ENCODE data around the gene CBY1.

DNA sequence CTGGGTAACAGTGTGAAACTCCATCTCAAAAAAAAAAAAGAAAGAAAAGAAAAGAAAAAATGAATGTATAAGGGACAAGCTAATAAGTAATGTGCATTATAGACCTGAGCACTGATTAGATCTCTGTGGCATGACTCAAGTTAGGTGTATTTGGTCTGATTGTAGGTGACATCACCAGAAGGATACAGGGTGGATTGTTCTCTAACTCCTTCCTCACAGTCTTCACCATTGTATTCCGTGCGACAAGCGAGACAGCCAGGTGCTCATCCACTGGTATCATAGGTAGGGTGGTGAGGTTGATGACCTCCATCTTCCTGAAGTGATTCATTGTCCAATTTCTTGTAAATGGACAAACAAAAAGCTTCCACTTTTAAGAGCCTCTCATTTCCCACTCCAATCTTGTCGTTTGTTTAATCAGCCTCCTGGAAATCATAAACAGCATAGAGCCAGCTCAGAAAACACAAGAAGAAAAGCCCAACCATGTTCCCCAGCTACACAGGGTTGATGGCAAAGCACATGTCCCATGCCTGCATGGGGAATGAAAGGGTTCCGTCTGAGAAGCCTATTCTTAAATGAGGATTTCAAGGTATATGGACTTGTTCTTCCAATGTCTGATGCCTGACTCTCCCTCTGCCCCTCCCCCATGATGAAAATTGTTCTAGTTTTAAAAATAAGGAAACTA, 6.5 kb upstream of the CBY1 start:
- no peak for TF ChIP-seq POLR2A (IDR thresholded peaks at IDR 0.05; ENCODE audit: low read length)
- no peak for TF ChIP-seq GATA1 (IDR thresholded peaks at IDR 0.05; ENCODE audit: low read depth, low read length)

Measured in erythroblast (primary cell).